Middle frontal gyrus (tissue), 1 donor: ENCODE measurements around the gene BMAL1.

Source experiments
- DNase-seq: peaks from one replicate; pipeline ENCODE4 v3.0.0-alpha.2; 2015; ENCODE audit warnings: low spot score; ENCODE audit errors: extremely low spot score

BMAL1 gene

GRCh38 chr11:13290221-13290980 lies 12.8 kb downstream of the BMAL1 start:
- DNase-seq = no peak

DNA sequence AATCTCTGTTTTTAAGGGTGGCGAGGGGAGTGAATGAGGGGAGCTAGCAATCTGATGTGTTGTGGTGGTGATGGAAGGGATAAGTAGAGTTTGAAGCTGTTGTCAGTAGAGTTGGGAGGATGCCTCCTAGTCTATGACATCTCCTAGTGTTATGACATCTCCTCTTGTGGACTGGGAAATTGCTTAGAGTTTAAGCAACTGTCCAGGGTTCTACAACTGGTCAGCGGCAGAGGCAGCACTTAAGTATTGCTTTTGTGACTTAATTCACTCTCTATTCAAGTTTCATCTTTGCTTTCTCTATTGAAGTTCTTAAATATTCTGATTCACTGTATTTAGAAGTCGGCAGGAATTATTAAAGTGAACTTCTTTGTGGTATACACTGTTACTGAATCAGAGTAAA lies 13.8 kb downstream of the BMAL1 start:
- no peak for DNase-seq

GRCh38 chr11:13291800-13292199 lies 14.2 kb downstream of the BMAL1 start:
- no peak for DNase-seq

DNA sequence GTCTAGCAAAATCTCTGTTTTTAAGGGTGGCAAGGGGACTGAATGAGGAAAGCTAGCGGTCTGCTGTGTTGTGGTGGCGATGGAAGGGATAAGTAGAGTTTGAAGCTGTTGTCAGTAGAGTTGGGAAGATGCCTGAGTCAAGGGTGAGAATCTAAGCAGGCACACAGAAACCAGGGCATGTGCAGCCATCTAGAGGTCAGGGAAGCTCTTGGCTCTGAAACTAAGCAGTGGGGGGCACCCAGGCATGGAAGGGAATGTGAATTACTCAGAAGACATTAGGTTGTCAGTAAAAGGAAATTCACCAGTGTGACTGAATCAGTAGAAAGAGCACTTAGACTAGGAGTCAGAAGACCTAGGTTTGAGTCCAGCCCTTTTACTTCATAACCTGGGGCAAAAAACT lies 15.4 kb downstream of the BMAL1 start:
- DNase-seq = no peak

DNA sequence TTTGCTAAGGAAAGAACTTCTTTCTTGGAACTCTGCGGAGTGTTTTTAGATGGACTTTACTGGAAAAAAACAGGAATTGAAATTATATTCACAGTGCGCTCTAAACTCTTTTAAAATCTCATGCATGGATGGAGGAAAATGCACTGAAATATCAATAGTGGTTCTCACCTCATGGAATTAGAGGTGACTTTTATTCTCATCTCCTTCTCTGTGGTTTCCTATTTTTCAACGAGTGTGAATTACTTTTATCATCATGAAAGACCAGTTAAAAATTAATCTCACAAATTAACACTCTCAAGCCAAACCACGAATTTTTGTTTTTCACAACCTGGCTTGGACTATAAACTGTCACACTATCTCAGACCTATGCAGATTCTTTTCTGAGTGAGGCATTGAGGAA lies 16.6 kb downstream of the BMAL1 start:
- no peak for DNase-seq

DNA sequence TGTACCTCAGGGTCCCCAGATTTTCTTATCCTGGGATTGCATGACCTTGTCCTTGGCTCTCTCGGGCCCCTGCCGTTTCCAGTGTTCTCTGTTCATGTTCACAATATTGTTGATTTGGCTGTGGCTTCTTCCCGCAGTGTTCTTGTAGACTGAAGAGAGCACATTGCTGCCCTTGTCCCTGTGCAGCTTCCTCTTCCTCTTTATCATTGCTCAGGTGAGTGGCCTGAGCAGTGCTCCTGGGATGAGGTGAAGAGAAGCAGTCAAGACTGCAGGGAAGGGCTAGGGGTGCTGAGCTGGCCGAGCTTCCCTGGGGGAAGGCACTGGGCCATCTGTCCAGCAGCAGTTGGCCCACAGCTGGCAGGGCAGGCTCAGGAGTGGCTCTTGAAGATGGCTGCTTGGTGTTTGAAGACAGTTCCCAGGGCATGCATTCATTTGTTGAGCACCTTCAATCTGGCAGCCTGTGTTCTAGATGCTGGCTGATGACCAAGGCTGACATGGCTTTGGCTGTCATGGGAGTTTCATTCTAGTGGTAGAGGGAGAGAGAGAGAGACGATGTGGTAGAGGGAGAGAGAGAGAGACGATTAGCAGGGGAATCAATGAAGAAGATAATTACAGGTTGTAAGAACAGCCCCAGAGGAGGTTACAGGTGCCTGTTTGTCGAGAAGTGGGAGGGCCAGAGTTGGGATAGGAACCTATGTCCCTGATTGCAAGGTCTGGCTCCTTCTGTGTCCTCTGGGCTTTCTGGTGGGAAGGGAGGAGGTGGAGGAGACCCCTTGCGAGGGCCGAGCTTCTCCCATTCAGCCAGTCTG lies 17.4 kb downstream of the BMAL1 start:
- DNase-seq = no peak

GRCh38 chr11:13297308-13297916 lies 19.8 kb downstream of the BMAL1 start:
- DNase-seq = no peak

GRCh38 chr11:13297917-13298356 lies 20.3 kb downstream of the BMAL1 start:
- DNase-seq = no peak

- DNase-seq = no peak
These were observed 21.2 kb downstream of the BMAL1 start for GRCh38 chr11:13298765-13299164.

GRCh38 chr11:13301522-13301921 lies 23.9 kb downstream of the BMAL1 start:
- DNase-seq = no peak

DNA sequence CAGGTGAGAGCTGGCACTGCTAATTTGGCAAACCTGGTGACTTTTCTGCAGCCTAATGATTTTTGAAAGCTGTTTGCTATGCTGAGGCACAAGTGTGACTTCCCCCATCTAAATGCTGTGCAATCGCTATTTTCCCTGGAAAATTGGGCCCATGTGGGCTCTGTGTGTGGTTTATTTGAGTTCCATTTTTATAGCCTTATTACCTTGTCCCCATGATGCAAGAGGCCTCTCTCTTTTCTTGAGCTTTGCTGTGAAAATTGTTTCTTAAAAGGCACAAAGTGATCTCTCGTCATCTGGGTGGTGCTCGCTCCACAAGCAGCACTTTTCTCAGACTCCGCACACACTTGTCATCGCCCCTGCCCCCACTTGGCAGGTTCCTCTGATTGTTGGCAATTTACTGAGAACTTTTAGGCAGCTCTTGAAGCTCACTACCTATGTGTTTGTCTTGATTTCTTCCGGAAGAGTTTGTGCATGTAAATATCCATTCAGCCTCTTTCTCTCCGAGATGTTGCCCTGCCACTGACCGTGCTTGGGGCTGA lies 24.9 kb downstream of the BMAL1 start:
- no peak for DNase-seq

DNA sequence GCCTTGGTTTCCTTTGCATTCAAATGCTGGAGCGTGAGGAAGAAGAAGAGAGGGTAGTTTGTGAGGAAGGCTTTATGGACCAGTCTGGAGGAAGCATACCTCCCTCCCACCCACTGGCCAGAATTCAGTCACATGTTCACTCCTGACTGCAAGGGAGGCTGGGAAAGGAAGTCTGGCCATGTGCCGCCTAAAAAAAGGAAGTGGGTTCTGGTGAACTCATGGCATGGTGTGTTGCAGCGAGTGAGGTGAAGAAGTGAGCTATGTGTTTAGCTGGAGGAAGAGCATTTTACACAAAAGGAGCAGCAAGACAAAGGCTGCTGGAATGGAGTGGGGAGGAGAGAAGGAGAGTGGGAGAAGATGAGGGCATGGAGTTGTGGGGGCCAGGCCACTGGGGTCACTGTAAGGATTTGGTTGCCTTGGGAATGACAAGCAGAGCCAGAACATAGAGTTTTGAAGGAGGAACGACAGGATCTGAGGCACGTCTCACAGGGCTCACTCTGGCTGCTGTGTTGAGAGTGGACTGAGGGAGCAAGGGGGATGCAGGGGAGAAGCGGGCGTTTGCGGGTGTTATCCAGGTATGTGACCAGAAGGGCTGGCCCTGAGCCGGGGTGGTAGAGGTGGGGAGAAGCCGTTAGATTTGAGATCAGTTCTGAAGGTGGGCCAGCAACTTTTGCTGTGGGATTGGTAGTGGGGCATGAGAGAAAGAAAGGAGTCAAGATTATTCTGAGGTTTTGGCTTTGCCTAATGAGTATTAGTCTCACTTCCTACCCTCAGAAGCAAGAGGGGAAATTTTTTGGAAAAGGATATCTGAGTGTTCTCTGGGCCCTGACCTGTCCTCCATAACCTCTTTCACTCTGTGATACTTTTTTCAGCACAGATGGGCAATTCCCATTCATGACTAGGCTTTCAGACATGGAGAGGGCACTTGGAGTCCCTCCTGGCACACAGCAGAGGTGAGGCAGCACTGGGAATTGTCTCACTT lies 26.4 kb downstream of the BMAL1 start:
- DNase-seq = no peak

GRCh38 chr11:13304655-13305335 lies 27.2 kb downstream of the BMAL1 start:
- DNase-seq = no peak

DNA sequence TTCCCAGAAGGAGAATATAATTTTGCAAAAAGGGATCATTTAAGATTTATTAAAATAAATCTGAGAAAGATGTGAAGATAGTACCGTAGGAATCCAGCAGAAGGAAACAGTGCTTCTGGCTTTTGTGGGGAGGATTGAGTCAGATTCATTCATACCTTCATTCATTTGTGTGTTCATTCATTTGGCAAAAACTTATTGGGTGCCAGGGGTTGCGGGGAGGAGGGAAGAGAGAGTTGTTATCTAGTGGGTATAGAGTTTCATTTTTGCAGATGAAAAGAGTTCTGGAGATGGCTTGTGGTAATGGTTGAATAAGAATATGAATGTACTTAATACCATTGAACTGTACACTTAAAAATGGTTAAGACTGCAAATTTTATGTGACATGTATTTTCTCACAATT lies 31.1 kb downstream of the BMAL1 start:
- DNase-seq = no peak

DNA sequence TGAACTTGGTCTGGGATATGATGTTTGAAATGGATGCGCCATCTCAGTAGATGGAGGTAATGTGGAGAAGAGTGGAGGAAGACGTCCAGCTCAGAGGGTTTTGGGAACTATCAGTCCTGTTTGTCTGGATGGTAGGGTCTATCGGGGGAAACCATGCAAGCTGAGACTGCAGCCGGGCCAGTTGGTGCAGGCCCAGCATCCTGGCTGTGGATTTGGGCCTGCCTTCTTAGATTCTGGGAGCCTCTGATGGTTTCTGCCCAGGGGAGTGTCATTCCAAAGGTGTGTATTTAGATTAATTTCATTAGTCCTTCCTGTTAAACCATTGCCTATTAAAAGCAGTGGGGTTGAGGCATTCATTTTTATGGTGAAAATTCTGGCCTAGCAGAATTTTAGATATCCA lies 31.6 kb downstream of the BMAL1 start:
- DNase-seq = no peak

GRCh38 chr11:13310443-13310842 lies 32.9 kb downstream of the BMAL1 start:
- DNase-seq = no peak

DNA sequence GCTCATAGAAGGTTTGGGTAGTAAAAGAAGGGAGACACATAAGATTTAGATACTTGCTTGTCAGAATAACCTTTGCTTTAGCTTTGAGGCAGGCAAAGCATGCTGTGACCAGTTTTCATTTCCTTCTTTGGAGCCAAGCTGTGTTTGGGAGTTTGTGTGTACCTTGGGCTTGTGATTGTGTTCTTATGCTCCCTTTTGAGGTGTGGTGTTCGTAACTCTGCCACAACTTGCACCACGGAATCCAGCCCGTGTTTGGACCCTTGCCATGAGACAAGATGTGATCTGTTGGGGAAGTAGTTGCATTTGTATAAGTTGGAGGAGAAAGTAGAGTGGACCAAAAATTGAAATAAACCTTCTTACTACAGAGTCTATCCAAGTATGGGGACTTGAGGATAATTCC lies 34.0 kb downstream of the BMAL1 start:
- DNase-seq = no peak

GRCh38 chr11:13313005-13313819 lies 35.6 kb downstream of the BMAL1 start:
- DNase-seq = no peak

GRCh38 chr11:13314676-13315394 lies 37.2 kb downstream of the BMAL1 start:
- DNase-seq = no peak
